GM18868 (cell line): Measurements from ENCODE around the gene P2RX4.
"Not testable (repeated sequence)": the region's sequence is repeated elsewhere in the genome, so short reads cannot be mapped to it uniquely, and the experiment has no call there.

Source experiments
- ATAC-seq: cut with Tn5 transposase; IDR thresholded peaks from one replicate; pipeline ENCODE4 v1.9.1; 2021; ENCODE audit warnings: mild to moderate bottlenecking, moderate library complexity; ENCODE audit not compliant: unreplicated experiment

Gene P2RX4

DNA sequence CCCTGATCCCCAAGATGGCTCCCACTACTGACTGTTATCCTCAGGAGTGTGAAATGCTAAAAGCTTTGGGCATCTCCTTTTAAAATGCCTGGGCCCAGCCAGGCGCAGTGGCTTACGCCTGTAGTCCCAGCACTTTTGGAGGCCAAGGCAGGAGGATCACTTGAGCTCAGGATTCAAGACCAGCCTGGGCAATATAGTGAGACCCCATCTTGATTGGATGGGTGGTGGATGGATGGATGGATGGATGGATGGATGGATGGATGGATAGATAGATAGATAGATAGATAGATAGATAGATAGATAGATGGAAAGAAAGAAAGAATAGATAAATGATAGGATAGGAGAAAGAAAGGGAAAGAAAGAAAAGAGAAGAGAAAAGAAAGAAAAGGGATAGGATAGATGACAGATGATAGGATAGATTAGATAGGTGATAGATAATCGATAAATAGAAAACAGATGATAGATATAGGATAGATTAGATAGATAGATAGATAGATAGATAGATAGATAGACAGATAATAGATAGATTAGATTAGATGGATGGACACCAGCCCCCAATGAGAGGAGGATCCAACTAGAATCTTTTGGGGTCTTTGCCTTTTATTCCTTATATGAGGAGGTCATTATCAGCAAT lies 9.5 kb downstream of the P2RX4 start:
- ATAC-seq: no peak

DNA sequence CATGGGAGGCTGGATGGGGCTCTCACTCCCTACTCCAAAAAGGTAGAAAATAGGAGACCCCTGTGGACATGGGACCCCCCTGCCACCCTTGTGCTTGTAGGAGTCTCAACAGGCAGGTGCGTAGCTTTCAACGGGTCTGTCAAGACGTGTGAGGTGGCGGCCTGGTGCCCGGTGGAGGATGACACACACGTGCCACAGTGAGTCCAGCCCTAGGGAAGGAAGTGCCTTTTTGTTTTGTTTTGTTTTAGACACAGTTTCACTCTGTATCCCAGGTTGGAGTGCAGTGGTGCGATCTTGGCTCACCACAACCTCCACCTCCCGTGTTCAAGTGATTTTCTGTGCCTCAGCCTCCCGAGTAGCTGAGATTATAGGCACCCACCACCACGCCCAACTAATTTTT lies 12.9 kb downstream of the P2RX4 start:
- ATAC-seq: no peak

- no peak for ATAC-seq
These were observed 13.7 kb downstream of the P2RX4 start for GRCh38 chr12:121223292-121224285.

DNA sequence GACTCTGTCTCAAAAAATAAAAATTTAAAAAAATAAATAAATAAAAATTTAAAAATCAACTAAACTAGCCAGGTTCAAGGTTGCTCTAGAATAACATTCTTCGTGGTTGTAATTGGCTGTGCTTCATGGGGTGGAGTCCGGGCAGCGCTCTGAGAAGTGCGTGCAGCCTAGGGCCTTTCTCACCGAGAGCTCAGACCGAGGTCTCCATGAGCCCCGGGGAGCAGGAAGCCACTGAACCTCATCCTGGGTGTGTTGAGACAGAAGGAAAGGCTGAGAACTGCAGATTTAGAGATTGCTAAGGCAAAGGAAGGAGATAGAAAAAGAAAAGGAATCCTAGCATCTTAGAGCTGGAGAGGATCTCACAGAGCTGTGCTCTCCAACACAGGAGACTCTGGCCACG lies 14.7 kb downstream of the P2RX4 start:
- ATAC-seq: no peak

- no peak for ATAC-seq
These were observed 16.5 kb downstream of the P2RX4 start for GRCh38 chr12:121226399-121226798.

- not testable (repeated sequence) for ATAC-seq
These were observed 16.9 kb downstream of the P2RX4 start for GRCh38 chr12:121226871-121227270.

- ATAC-seq: no peak
These were observed 17.4 kb downstream of the P2RX4 start for GRCh38 chr12:121227294-121227693.

GRCh38 chr12:121228919-121229665 lies 19.2 kb downstream of the P2RX4 start:
- no peak for ATAC-seq

- ATAC-seq: not testable (repeated sequence)
These were observed 20.1 kb downstream of the P2RX4 start for GRCh38 chr12:121229826-121230537.

- no peak for ATAC-seq
These were observed 20.6 kb downstream of the P2RX4 start for GRCh38 chr12:121230538-121230907.

GRCh38 chr12:121232163-121232562 lies 22.2 kb downstream of the P2RX4 start:
- no peak for ATAC-seq

GRCh38 chr12:121232977-121233627 lies 23.2 kb downstream of the P2RX4 start:
- no peak for ATAC-seq

DNA sequence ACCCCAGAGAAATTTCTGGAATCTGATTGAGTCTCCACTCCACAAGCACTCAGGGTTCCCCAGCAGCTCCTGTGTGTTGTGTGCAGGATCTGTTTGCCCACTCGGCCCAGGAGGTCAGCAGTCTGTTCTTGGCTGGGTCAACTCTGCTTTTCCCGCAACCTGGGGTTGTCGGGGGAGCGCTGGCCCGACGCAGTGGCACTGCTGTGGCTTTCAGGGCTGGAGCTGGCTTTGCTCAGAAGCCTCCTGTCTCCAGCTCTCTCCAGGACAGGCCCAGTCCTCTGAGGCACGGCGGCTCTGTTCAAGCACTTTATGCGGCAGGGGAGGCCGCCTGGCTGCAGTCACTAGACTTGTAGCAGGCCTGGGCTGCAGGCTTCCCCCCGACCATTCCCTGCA lies 23.7 kb downstream of the P2RX4 start:
- no peak for ATAC-seq

DNA sequence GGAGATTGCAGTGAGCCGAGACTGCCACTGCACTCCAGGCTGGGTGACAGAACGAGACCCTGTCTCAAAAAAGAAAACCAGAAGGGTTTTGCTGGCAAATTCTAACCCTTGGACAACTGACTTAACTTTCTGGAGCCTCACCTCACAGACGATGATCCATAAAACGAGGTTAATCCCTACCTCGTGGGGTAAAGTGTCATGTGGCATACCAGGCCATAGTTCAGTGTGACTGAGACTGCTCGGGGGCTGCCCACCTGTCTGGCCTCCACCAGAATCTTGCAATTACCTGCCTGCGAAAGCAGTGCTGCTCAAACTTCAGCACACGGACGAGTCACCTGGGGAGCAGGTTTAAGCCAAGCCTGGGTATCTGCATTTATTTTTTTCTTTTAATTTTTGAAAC lies 26.8 kb downstream of the P2RX4 start:
- ATAC-seq: no peak

DNA sequence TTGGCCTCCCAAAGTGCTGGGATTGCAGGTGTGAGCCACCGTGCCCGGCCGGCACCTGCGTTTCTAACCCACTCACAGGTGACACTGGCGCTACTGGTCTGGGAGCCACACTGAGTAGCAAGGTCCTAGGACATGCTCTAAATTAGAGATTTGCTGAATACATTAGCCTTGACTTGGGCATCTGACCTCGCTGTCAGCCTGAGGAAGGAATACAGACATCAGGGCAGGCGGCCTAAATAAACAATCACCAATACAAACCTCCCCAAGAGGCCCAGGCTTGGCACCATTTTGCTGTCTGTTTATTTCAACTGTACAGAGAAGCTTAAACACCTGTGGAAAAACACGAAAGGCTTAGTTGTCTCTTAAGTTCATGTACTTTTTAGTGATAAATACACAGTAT lies 27.5 kb downstream of the P2RX4 start:
- ATAC-seq: no peak

- ATAC-seq: no peak
These were observed 28.2 kb downstream of the P2RX4 start for GRCh38 chr12:121238086-121238485.

GRCh38 chr12:121238604-121239350 lies 28.8 kb downstream of the P2RX4 start:
- ATAC-seq: no peak

GRCh38 chr12:121239351-121240061 lies 29.6 kb downstream of the P2RX4 start:
- ATAC-seq: no peak

GRCh38 chr12:121240062-121240420 lies 30.1 kb downstream of the P2RX4 start:
- ATAC-seq: no peak
